GM21360 (cell line): ENCODE results near the gene AFF4.
A peak's percentile ranks its signal among the peaks of the same experiment; 100 is the strongest.

Experiments used
- ATAC-seq: cut with Tn5 transposase; IDR thresholded peaks from one replicate; pipeline ENCODE4 v1.9.1; 2021; ENCODE audit warnings: mild to moderate bottlenecking, moderate library complexity; ENCODE audit not compliant: unreplicated experiment

Gene AFF4

DNA sequence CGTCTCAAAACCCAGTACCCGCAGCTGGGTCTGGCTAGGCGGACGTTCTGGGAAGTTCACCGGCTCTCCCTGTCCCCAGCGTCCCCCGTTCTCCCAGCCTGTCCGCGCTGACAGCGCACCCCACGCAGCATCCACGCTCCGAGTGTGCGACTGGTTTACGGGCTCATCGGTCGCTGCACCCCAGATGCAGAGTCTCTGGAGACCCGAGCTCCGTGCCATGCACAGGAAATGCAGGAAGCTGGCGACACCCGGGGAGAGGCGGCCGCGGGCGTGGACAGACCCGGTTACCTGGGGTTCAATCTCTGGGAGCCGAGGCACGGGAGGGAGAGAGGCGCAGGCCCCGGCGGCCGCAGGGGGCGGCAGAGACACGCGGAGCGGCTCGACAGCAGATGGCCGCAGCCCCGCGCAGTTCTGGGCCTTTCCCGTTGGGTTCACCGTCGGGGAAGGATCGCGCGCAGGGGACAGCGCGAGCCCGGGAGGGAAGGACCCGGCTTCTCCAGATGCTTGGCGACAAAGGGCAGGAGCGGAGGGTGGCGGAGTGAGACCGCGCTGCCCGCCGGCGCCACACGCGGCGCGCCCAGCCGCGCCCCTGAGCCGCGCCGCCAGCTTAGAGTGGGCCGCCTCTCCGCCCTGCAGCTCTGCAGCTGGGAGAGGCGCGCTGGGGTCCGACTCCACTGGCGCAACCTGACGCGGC is 133.5 kb downstream of the AFF4 start:
- peak; percentile 71 for ATAC-seq

DNA sequence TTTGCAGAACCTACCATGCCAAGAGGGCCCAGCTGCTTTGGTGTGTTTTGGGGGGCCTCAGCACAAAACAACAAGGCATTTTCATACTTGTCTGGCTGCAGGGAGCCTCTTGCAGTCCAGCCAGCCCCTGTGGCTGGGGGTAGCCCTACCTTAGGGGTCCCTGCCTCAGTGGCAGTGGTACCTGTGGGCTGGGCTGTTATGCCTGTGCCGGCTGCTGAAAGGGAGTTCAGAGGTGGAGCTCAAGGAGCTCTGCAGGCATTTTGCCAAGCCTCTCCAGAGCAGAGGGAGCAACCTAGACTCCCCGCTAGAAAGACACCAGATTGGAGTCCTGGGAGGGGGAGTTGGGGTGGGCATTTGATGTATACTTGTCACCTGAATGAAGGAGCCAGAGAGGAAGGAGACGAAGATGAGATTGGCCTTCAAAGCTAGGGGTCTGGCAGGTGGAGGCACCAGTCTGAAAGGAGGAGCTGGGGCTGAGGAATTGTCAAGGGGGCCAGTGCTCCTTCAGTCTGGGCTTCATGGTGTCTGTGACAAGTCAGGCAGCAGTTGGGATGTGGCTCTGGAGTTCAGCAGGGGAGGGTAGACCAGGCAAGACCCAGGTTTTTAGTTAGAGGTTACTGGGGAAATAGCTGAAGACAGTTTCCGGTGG is 134.5 kb downstream of the AFF4 start:
- ATAC-seq = no peak

DNA sequence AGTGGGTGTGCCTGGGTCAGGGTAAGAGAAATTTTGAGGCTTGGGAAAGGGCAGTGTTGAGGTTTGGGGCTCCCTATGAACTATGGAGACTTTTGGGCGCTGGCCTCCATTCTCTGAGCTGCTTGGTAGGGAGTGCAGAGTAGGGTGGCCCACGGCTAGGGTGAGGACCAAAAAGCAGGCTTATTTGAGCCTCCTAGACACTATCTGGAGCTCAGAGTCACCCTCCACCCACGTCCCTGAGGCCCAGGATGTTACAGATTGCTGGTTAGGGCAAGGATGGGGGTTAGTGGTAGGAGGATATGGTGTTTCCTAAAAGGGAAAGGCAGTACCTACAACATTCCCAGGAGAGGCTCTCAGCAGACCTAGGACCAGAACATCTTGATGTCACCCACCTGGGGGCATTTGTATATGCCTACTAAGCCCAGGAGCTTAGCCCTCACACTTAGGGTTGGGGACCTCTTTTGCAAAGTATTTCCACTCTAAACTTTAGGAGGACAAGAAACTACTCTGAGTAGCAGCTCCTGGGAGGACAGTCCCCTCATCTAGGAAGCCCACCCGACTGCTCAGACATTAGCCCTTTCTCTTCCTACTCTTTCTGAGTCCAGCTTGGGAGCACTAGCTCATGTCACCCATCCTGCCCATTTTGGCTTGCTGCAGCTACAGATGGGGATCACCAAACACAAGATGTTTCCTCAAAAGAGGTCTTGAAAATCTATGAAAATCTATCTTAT is 135.3 kb downstream of the AFF4 start:
- no peak for ATAC-seq

DNA sequence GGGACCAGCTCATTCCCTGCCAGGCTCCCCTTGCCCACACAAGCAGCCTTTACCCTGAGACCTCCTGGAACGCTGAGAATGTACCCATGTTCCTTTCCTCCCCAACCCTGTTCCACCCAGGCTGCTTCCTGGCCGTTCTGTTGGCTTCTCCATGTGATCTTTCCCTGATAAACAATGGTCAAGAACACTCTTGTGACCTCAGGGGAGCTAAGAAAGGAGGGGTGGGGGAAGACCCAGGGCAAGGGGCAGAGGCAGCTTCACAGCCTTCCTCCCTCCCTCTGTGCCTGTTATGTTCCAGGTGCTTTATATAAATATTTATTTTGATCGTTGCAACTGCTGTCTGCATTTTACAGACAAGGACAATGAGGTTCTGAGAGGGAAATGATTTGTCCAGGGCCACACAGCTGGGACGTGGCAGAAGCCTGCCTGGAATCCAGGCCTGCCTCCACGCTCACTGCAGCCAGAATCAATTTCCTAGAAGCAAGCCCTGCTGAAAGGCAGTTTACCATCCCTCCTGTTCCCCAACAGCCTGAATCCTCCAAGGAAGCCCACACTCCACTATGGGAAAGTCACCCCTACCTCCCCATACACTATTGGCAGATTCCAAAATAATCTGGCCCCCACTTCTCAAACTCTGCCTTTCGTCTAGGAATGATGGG is 136.9 kb downstream of the AFF4 start:
- no peak for ATAC-seq

DNA sequence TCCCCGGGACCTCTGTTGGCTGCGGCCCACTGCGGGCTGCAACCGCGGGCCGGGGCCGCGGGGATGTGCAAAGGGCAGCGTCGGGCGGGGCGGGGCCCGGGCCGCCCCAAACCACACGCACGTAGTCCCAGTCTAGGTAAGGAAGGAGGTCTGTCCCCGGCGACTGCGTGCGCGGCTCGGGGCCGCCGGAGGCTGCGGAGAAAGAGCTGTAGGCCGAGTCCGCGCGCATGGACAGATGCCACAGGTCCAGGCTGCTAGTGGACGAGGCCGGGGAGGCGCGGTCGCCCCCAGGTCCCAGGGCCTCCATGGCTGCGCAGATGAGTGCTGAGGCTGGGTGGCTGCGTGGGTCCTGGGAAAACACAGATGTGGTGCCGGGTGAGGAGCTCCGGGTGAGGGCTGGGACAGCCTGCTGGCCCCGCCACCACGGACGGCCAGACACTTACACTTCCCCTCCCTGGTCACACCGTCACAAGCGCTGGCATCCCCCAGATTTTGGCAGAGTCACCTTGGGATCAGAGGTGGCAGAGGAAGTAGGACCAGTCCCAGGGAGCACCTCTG is 137.5 kb downstream of the AFF4 start:
- no peak for ATAC-seq
